MM.1S (cell line): ENCODE data around the gene NUP160.

Experiments used
- EZH2 ChIP-seq: fragments of 300-600 bp; sonication (generic); optimal IDR thresholded peaks from 2 replicates; pipeline ENCODE3; 2017; ENCODE audit warnings: low read depth, mild to moderate bottlenecking, antibody characterized with exemption, low read length, mixed read lengths
- EZH2phosphoT487 ChIP-seq: fragments of 300-600 bp; sonication (generic); IDR thresholded peaks from 2 replicates; pipeline ENCODE4 v1.6.1; 2018; ENCODE audit warnings: antibody characterized with exemption, low read length
- TF ChIP-seq, protein P1 (sequence below): fragments of 300-600 bp; sonication (generic); IDR thresholded peaks from 2 replicates; pipeline ENCODE4 v1.5.1; 2016; ENCODE audit warnings: antibody characterized with exemption, low read length, mixed read lengths

DNA sequence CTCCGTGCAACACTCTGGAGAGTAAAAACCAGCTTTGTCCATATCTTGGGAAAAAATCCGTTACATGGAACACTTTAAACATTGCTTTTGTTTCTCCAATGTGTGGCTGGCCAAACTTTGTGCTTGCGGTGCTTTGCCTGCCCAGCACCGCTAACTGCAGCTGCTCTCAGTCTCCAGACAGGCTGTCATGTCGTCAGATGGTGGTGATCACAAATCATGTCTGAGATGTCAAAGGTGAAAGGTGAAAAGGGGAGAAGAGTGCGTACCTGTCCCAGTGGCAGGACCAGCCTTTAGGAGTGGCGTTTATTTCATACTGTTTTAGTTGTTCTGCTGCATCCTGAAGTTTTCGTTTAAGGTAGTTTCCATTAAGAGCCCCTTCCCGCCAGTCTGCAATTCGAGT, 115.9 kb downstream of the NUP160 start:
- TF ChIP-seq, protein P1, sequence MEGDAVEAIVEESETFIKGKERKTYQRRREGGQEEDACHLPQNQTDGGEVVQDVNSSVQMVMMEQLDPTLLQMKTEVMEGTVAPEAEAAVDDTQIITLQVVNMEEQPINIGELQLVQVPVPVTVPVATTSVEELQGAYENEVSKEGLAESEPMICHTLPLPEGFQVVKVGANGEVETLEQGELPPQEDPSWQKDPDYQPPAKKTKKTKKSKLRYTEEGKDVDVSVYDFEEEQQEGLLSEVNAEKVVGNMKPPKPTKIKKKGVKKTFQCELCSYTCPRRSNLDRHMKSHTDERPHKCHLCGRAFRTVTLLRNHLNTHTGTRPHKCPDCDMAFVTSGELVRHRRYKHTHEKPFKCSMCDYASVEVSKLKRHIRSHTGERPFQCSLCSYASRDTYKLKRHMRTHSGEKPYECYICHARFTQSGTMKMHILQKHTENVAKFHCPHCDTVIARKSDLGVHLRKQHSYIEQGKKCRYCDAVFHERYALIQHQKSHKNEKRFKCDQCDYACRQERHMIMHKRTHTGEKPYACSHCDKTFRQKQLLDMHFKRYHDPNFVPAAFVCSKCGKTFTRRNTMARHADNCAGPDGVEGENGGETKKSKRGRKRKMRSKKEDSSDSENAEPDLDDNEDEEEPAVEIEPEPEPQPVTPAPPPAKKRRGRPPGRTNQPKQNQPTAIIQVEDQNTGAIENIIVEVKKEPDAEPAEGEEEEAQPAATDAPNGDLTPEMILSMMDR, result no peak
- no peak for TF ChIP-seq EZH2
- TF ChIP-seq EZH2phosphoT487, result no peak
